Myocyte (in vitro differentiated cells): ENCODE measurements around the gene PLCG2. TPM values are rescaled to one million over a fixed set of nuclear protein-coding genes. Genes with fewer than 3 reads are reported as not detected.
"Not testable (repeated sequence)": the region's sequence is repeated elsewhere in the genome, so short reads cannot be mapped to it uniquely, and the experiment has no call there.

Experiments
- DNase-seq: peaks from one replicate; pipeline ENCODE4 v3.0.0-alpha.2; 2012; ENCODE audit warnings: low read depth
- polyA plus RNA-seq: library from polyadenylated mRNA; unstranded; fragments of >200 nt; gene quantifications from one replicate; pipeline ENCODE4 v1.2.1, GENCODE V29; 2012; ENCODE audit warnings: missing spikeins
- total RNA-seq: library from RNA; depleted of rRNA; stranded (reverse); fragments of >200 nt; gene quantifications from 2 replicates; pipeline ENCODE4 v1.2.3, GENCODE V29; 2014

PLCG2 gene
- total RNA-seq: 0.05 and 0.11 TPM in 2 replicates
- 0.35 TPM for polyA plus RNA-seq

- peak; percentile 22 for DNase-seq
These were observed at the start of gene PLCG2 for GRCh38 chr16:81778861-81779535. Gene PLCG2 (plus strand): TSS chr16:81779291. CDS start chr16:81785990, 6,699 bp downstream.

- DNase-seq: no peak
These were observed 49.6 kb upstream of the PLCG2 start for GRCh38 chr16:81729451-81729850.

- DNase-seq: peak; percentile 64
These were observed 48.7 kb upstream of the PLCG2 start for GRCh38 chr16:81730090-81731051.

GRCh38 chr16:81731649-81732048 is 47.4 kb upstream of the PLCG2 start:
- no peak for DNase-seq

- DNase-seq: no peak
These were observed 46.4 kb upstream of the PLCG2 start for GRCh38 chr16:81732699-81733098.

GRCh38 chr16:81733295-81733694 is 45.8 kb upstream of the PLCG2 start:
- no peak for DNase-seq

GRCh38 chr16:81734632-81735434 is 44.3 kb upstream of the PLCG2 start:
- DNase-seq: no peak

- peak; percentile 76 for DNase-seq
These were observed 41.1 kb upstream of the PLCG2 start for GRCh38 chr16:81737885-81738536.

GRCh38 chr16:81738783-81739496 is 40.2 kb upstream of the PLCG2 start:
- no peak for DNase-seq

GRCh38 chr16:81739503-81739902 is 39.6 kb upstream of the PLCG2 start:
- no peak for DNase-seq

GRCh38 chr16:81740169-81740568 is 38.9 kb upstream of the PLCG2 start:
- no peak for DNase-seq

- not testable (repeated sequence) for DNase-seq
These were observed 37.7 kb upstream of the PLCG2 start for GRCh38 chr16:81741430-81741770.

GRCh38 chr16:81744385-81744784 is 34.7 kb upstream of the PLCG2 start:
- DNase-seq: no peak

- DNase-seq: no peak
These were observed 34.2 kb upstream of the PLCG2 start for GRCh38 chr16:81744911-81745310.

- DNase-seq: peak; percentile 79
These were observed 33.2 kb upstream of the PLCG2 start for GRCh38 chr16:81745704-81746558.

GRCh38 chr16:81746566-81746965 is 32.5 kb upstream of the PLCG2 start:
- no peak for DNase-seq

GRCh38 chr16:81748476-81749198 is 30.5 kb upstream of the PLCG2 start:
- no peak for DNase-seq

GRCh38 chr16:81752225-81752875 is 26.7 kb upstream of the PLCG2 start:
- peak; percentile 19 for DNase-seq
